GM19351 (cell line): ENCODE data around the gene AXL.
"Not testable (repeated sequence)": the region's sequence is repeated elsewhere in the genome, so short reads cannot be mapped to it uniquely, and the experiment has no call there.

Experiments used
- ATAC-seq: cut with Tn5 transposase; IDR thresholded peaks from one replicate; pipeline ENCODE4 v1.9.1; 2021; ENCODE audit warnings: mild to moderate bottlenecking, moderate library complexity; ENCODE audit not compliant: unreplicated experiment

The AXL gene

GRCh38 chr19:41218615-41219507 is at the start of gene AXL:
TSS of gene AXL (plus strand) at chr19:41219223. CDS start at chr19:41219393, 170 bp downstream.
- ATAC-seq, result no peak

- ATAC-seq, result no peak
Observed at GRCh38 chr19:41172297-41173164, 46.5 kb upstream of the AXL start.

- ATAC-seq, result no peak
Observed at GRCh38 chr19:41174297-41174928, 44.6 kb upstream of the AXL start.

GRCh38 chr19:41175801-41176777 is 42.9 kb upstream of the AXL start:
- ATAC-seq, result no peak

GRCh38 chr19:41180173-41180572 is 38.9 kb upstream of the AXL start:
- ATAC-seq, result not testable (repeated sequence)

GRCh38 chr19:41186971-41187883 is 31.8 kb upstream of the AXL start:
- ATAC-seq, result no peak

GRCh38 chr19:41187884-41188279 is 31.1 kb upstream of the AXL start:
- ATAC-seq, result no peak

GRCh38 chr19:41189425-41190065 is 29.5 kb upstream of the AXL start:
- no peak for ATAC-seq

- ATAC-seq, result no peak
Observed at GRCh38 chr19:41192574-41193429, 26.2 kb upstream of the AXL start, which contains the start of gene CYP2S1. TSS of gene CYP2S1 (plus strand) at chr19:41193219. CDS start at chr19:41193265, 46 bp downstream.

- ATAC-seq, result no peak
Observed at GRCh38 chr19:41193430-41194156, 25.4 kb upstream of the AXL start.

GRCh38 chr19:41194157-41194552 is 24.9 kb upstream of the AXL start:
- no peak for ATAC-seq

GRCh38 chr19:41195675-41196497 is 23.1 kb upstream of the AXL start:
- ATAC-seq, result no peak

- no peak for ATAC-seq
Observed at GRCh38 chr19:41198559-41198958, 20.5 kb upstream of the AXL start.

GRCh38 chr19:41203371-41203770 is 15.7 kb upstream of the AXL start:
- no peak for ATAC-seq

GRCh38 chr19:41204338-41204737 is 14.7 kb upstream of the AXL start:
- ATAC-seq, result not testable (repeated sequence)

- ATAC-seq, result no peak
Observed at GRCh38 chr19:41205995-41206394, 13.0 kb upstream of the AXL start.
